Breast epithelium (tissue), 3 donors: ENCODE data around the gene PTPRM.

Experiments used
- POLR2A ChIP-seq: fragments of 450-650 bp; IDR thresholded peaks from one replicate; pipeline ENCODE4 v1.6.1; 2016; ENCODE audit warnings: antibody characterized with exemption, mild to moderate bottlenecking, moderate library complexity
- POLR2AphosphoS5 ChIP-seq, 3 donors: sonication (generic); formaldehyde crosslinking; IDR thresholded peaks; one replicate each; pipeline ENCODE4 v1.6.1; 2017; ENCODE audit warnings: antibody characterized with exemption in 3 of 3
- TF ChIP-seq, protein P1 (sequence below), 3 donors: fragments of 450-650 bp; IDR thresholded peaks; one replicate each; pipeline ENCODE4 v1.5.1; 2016 to 2017; ENCODE audit warnings: antibody characterized with exemption in 3 of 3, mild to moderate bottlenecking in 3 of 3, moderate library complexity in 3 of 3

- TF ChIP-seq POLR2A = no peak
- TF ChIP-seq, protein P1, sequence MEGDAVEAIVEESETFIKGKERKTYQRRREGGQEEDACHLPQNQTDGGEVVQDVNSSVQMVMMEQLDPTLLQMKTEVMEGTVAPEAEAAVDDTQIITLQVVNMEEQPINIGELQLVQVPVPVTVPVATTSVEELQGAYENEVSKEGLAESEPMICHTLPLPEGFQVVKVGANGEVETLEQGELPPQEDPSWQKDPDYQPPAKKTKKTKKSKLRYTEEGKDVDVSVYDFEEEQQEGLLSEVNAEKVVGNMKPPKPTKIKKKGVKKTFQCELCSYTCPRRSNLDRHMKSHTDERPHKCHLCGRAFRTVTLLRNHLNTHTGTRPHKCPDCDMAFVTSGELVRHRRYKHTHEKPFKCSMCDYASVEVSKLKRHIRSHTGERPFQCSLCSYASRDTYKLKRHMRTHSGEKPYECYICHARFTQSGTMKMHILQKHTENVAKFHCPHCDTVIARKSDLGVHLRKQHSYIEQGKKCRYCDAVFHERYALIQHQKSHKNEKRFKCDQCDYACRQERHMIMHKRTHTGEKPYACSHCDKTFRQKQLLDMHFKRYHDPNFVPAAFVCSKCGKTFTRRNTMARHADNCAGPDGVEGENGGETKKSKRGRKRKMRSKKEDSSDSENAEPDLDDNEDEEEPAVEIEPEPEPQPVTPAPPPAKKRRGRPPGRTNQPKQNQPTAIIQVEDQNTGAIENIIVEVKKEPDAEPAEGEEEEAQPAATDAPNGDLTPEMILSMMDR (IDR thresholded peaks at IDR 0.05) = no peak
- no peak for TF ChIP-seq POLR2AphosphoS5 (IDR thresholded peaks at IDR 0.05)
Observed at GRCh38 chr18:8431036-8431435, 863.9 kb downstream of the PTPRM start.
